ENCODE results near the gene ILDR1. TPM values are rescaled to one million over a fixed set of nuclear protein-coding genes. Genes with fewer than 3 reads are reported as not detected.

The ILDR1 gene
- total and polyA plus RNA-seq, 2 experiments from 2014 or later, result 0.66 to 0.97 TPM

- Mint-ChIP-seq H3K27ac (no peak overlapping the region), H3K9me3 (no peaks in the 10 kb centered on the region), H3K36me3 (ENCODE audit: low read depth) (no peaks in the 10 kb centered on the region; the same call in 2 of the 3 replicates), H3K4me1 (peaks cover 24% of the 10 kb centered on the region), H3K27me3 (ENCODE audit: insufficient read depth, low read depth, poor library complexity) (peaks cover 3% of the 10 kb centered on the region), H3K4me3 (no peak overlapping the region)
- Histone ChIP-seq H3K4me2 (no peak overlapping the region), H4K20me1 (replicated peaks; ENCODE audit: insufficient read depth) (no peaks in the 10 kb centered on the region), H2AFZ (no peak overlapping the region), H3K4me3 (no peak overlapping the region), H3K27me3 (ENCODE audit: insufficient read depth) (no peaks in the 10 kb centered on the region), H3K27ac (ENCODE audit: low read depth) (no peak overlapping the region), H3K9me2 (ENCODE audit: insufficient read depth) (no peaks in the 10 kb centered on the region), H3F3A (replicated peaks; ENCODE audit: low read depth) (no peaks in the 10 kb centered on the region), H3K4me1 (ENCODE audit: insufficient read depth) (peaks cover 11% of the 10 kb centered on the region), H3K36me3 (ENCODE audit: insufficient read depth) (no peaks in the 10 kb centered on the region), H3K79me2 (replicated peaks; ENCODE audit: insufficient read depth) (no peaks in the 10 kb centered on the region)
- ATAC-seq, result peak; percentile 9; the same call in 1 of the 3 replicates
- no peak for DNase-seq (ENCODE audit: low spot score)
- TF ChIP-seq, protein P1, sequence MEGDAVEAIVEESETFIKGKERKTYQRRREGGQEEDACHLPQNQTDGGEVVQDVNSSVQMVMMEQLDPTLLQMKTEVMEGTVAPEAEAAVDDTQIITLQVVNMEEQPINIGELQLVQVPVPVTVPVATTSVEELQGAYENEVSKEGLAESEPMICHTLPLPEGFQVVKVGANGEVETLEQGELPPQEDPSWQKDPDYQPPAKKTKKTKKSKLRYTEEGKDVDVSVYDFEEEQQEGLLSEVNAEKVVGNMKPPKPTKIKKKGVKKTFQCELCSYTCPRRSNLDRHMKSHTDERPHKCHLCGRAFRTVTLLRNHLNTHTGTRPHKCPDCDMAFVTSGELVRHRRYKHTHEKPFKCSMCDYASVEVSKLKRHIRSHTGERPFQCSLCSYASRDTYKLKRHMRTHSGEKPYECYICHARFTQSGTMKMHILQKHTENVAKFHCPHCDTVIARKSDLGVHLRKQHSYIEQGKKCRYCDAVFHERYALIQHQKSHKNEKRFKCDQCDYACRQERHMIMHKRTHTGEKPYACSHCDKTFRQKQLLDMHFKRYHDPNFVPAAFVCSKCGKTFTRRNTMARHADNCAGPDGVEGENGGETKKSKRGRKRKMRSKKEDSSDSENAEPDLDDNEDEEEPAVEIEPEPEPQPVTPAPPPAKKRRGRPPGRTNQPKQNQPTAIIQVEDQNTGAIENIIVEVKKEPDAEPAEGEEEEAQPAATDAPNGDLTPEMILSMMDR (conservative IDR thresholded peaks at IDR 0.05; ENCODE audit: low read depth in 2 of 2), result peak in 1 of 2 experiments; percentile 20; a peak in 1 of 4 replicates
- TF ChIP-seq ZNF462 (CRISPR knock-in tag; IDR thresholded peaks at IDR 0.05), result no peak
Measured at GRCh38 chr3:121998611-121999473, 23.2 kb downstream of the ILDR1 start.
